22Rv1 (cell line): ENCODE measurements around the gene MACF1.

ENCODE experiments used
- ZFX ChIP-seq: fragments of 450-650 bp; IDR thresholded peaks from 2 replicates; pipeline ENCODE4 v1.6.1; 2017; ENCODE audit warnings: antibody characterized with exemption, borderline replicate concordance
- TF ChIP-seq, protein P1 (sequence below): fragments of 450-650 bp; IDR thresholded peaks from 2 replicates; pipeline ENCODE4 v1.5.1; 2017; ENCODE audit warnings: mild to moderate bottlenecking

DNA sequence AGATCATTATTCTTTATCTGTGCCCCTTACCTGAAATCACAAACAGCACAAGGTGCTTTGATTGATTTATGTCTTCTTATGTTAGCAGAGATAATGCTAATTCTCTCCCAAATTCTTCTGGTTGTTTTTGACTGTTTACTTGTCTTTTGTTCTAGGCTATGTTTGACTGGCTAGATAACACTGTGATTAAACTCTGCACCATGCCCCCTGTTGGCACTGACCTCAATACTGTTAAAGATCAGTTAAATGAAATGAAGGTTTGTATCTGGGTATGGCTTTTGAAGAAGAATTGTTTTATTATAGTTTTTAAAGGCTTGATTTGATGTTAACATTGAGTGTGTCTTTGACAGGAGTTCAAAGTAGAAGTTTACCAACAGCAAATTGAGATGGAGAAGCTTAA is 237.3 kb downstream of the MACF1 start:
- TF ChIP-seq, protein P1, sequence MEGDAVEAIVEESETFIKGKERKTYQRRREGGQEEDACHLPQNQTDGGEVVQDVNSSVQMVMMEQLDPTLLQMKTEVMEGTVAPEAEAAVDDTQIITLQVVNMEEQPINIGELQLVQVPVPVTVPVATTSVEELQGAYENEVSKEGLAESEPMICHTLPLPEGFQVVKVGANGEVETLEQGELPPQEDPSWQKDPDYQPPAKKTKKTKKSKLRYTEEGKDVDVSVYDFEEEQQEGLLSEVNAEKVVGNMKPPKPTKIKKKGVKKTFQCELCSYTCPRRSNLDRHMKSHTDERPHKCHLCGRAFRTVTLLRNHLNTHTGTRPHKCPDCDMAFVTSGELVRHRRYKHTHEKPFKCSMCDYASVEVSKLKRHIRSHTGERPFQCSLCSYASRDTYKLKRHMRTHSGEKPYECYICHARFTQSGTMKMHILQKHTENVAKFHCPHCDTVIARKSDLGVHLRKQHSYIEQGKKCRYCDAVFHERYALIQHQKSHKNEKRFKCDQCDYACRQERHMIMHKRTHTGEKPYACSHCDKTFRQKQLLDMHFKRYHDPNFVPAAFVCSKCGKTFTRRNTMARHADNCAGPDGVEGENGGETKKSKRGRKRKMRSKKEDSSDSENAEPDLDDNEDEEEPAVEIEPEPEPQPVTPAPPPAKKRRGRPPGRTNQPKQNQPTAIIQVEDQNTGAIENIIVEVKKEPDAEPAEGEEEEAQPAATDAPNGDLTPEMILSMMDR: no peak
- no peak for TF ChIP-seq ZFX
